ENCODE measurements around the gene KLK2.

- TF ChIP-seq EP300 (IDR thresholded peaks at IDR 0.05) (no peak), CTCF (IDR thresholded peaks at IDR 0.05) (no peak), POLR2A (IDR thresholded peaks at IDR 0.05) (no peak)
Measured at GRCh38 chr19:50858886-50859285, 14.4 kb upstream of the KLK2 start.
